GM12865 (cell line): ENCODE data around the gene CLEC5A.
A peak's percentile ranks its signal among the peaks of the same experiment; 100 is the strongest.

Experiments
- DNase-seq: peaks from one replicate; pipeline ENCODE4 v3.0.0; 2010; ENCODE audit warnings: low read depth
- H3K4me3 ChIP-seq: 2 replicates; pipeline ENCODE4 v1.5.1; 2011; ENCODE audit warnings: mild to moderate bottlenecking, low read depth, low read length, control low read depth
- TF ChIP-seq, protein P1 (sequence below): IDR thresholded peaks from 2 replicates; pipeline ENCODE4 v1.5.1; 2011; ENCODE audit warnings: low read length, control low read depth, low read depth, inconsistent platforms; ENCODE audit not compliant: insufficient read depth; ENCODE audit errors: missing control alignments

CLEC5A gene

DNA sequence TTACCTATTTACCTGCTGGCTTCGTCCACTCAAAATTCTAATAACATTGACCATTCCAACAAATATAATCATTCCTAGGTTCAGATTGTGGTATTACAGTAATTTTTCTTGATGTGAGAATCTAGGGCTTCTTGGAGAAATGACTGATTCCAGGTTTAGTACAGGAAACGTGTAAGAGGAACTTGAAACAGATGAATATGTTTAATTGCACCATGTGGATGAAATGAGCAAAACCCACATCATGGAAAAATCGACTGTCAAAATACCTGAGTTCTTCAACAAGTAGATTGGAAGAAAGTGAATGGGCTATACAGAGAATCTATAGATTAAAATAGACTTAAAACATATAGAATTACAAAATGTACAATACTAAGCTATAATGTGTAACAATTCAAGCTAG lies 55.4 kb downstream of the CLEC5A start:
- DNase-seq: no peak
- TF ChIP-seq, protein P1, sequence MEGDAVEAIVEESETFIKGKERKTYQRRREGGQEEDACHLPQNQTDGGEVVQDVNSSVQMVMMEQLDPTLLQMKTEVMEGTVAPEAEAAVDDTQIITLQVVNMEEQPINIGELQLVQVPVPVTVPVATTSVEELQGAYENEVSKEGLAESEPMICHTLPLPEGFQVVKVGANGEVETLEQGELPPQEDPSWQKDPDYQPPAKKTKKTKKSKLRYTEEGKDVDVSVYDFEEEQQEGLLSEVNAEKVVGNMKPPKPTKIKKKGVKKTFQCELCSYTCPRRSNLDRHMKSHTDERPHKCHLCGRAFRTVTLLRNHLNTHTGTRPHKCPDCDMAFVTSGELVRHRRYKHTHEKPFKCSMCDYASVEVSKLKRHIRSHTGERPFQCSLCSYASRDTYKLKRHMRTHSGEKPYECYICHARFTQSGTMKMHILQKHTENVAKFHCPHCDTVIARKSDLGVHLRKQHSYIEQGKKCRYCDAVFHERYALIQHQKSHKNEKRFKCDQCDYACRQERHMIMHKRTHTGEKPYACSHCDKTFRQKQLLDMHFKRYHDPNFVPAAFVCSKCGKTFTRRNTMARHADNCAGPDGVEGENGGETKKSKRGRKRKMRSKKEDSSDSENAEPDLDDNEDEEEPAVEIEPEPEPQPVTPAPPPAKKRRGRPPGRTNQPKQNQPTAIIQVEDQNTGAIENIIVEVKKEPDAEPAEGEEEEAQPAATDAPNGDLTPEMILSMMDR: no peak
- H3K4me3 ChIP-seq: no peak overlapping the region

GRCh38 chr7:141889321-141889720 lies 57.5 kb downstream of the CLEC5A start:
- TF ChIP-seq, protein P1: no peak
- DNase-seq: no peak

DNA sequence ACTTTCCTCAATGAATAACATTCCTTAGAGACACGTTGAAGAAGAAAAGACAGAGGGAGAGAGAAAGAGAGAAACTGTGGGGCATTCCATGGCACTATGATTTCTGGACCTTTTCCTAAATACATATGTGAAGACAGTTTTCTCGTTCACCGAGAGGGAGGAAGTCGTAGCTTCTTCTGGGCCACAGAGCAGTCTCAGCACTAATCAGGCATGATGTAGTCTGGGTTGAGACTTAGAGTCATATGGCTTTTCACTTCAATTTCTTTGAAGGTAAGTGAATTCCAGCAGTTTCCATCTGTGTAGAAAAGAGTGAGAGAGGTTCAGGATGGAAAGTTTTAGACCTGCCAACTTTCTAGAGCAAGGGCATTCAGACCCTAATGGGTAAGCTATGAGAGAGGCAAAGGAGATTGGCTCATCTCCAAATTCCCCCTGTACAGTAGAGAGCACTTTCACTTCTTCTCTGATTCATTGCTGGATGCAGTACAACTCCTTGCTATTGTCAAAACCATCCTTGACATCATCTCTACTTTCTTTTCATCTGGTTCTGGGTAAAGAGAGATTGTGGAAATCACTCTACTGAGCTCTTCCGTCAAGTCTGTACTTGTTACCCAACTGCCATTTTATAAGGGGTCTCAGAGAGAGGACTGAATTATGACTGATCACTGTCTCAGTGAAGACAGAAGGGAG lies 62.1 kb downstream of the CLEC5A start:
- peak; percentile 38 for DNase-seq
- H3K4me3 ChIP-seq: no peak overlapping the region
- TF ChIP-seq, protein P1: no peak

More at GRCh38 chr7:141889321-141889720, 57.5 kb downstream of the CLEC5A start:
- H3K4me3 ChIP-seq: no peak overlapping the region

GRCh38 chr7:141880960-141881359 lies 65.8 kb downstream of the CLEC5A start:
- TF ChIP-seq, protein P1: no peak
- DNase-seq: no peak

GRCh38 chr7:141877365-141877764 lies 69.4 kb downstream of the CLEC5A start:
- no peak for DNase-seq
- H3K4me3 ChIP-seq: no peak overlapping the region
- TF ChIP-seq, protein P1: no peak

More at GRCh38 chr7:141880960-141881359, 65.8 kb downstream of the CLEC5A start:
- no peak overlapping the region for H3K4me3 ChIP-seq
